MG63 (cell line): ENCODE results near the gene KDM2B. TPM values are rescaled to one million over a fixed set of nuclear protein-coding genes. Genes with fewer than 3 reads are reported as not detected.

ENCODE experiments used
- DNase-seq: peaks from one replicate; pipeline ENCODE4 v3.0.0-alpha.2; 2020
- H3K27me3 ChIP-seq: fragments of 250-450 bp; sonication (Bioruptor Pico); 2 replicates; pipeline ENCODE4 v1.5.1; 2020; ENCODE audit warnings: mild to moderate bottlenecking, moderate library complexity
- H3K36me3 ChIP-seq: fragments of 250-450 bp; sonication (Bioruptor Pico); 2 replicates; pipeline ENCODE4 v1.5.1; 2020; ENCODE audit warnings: mild to moderate bottlenecking, moderate library complexity
- H3K4me3 ChIP-seq: fragments of 250-450 bp; sonication (Bioruptor Pico); 2 replicates; pipeline ENCODE4 v1.5.1; 2020; ENCODE audit warnings: mild to moderate bottlenecking, moderate library complexity
- H3K9me3 ChIP-seq: fragments of 250-450 bp; sonication (Bioruptor Pico); 2 replicates; pipeline ENCODE4 v1.5.1; 2020; ENCODE audit warnings: mild to moderate bottlenecking, moderate library complexity
- total RNA-seq: library from RNA; depleted of rRNA; stranded (reverse); fragments of >200 nt; shearing (Covaris generic); gene quantifications from 2 replicates; pipeline ENCODE4 v1.2.3, GENCODE V29; 2014; ENCODE audit warnings: low replicate concordance; rRNA removed

Gene KDM2B
- total RNA-seq, 1 experiment from 2014 or later: 30.1 TPM

DNA sequence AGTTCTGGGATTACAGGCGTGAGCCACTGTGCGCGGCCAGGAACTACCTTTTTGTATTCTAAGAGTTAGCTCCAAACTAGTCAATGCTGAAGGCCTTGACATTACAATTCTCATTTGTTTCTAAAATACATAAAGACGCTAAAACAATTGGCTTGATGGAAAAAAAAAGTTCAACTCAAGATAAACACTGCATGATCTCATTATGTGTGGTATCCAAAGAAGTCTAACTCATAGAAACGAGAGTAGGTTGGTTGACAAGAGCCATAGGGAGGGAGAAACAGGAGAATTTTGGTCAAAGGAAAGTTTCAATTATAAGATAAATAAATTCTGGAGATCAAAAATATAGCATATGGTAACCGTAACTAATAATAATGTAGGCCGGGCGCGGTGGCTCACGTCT is 200.9 kb downstream of the KDM2B start:
- Histone ChIP-seq H3K4me3 (no peak overlapping the region), H3K9me3 (no peaks in the 10 kb centered on the region), H3K36me3 (no peaks in the 10 kb centered on the region), H3K27me3 (no peaks in the 10 kb centered on the region)
- no peak for DNase-seq

Other genes with a start within 250 kb of the KDM2B start
- 156 and 273 TPM in 2 replicates for gene ANAPC5, start 228.6 kb downstream of the KDM2B start, total RNA-seq
- 17.9 and 27.7 TPM in 2 replicates for gene RNF34, start 180.9 kb downstream of the KDM2B start, total RNA-seq
- gene ORAI1, start 45.5 kb upstream of the KDM2B start, total RNA-seq: 5.9 and 15.9 TPM in 2 replicates
- gene MORN3, start 88.6 kb upstream of the KDM2B start, total RNA-seq: not detected in 2 replicates
- 3.6 and 6.6 TPM in 2 replicates for gene TMEM120B, start 131.7 kb upstream of the KDM2B start, total RNA-seq
- 0.20 and 6.3 TPM in 2 replicates for gene RHOF, start 212.7 kb upstream of the KDM2B start, total RNA-seq
- 1.0 and 1.1 TPM in 2 replicates for gene SETD1B, start 223.0 kb upstream of the KDM2B start, total RNA-seq